HepG2 (cell line): ENCODE measurements around the gene MEGF6.

Experiments
- CTCF ChIP-seq: sonication (generic); formaldehyde crosslinking; IDR thresholded peaks from 2 replicates; pipeline ENCODE4 v1.5.0; 2020; ENCODE audit warnings: mild to moderate bottlenecking, missing genetic modification reagents, moderate library complexity
- EP300 ChIP-seq, 3 experiments: sonication (generic) in 1 of 3; formaldehyde crosslinking in 1 of 3; IDR thresholded peaks; 2 replicates each; pipeline versions ENCODE4 v1.5.1 to v1.6.1; 2011 to 2020; ENCODE audit warnings: low read depth in 2 of 3, low read length in 2 of 3, borderline replicate concordance in 1 of 3, improper control_type of control experiment in 1 of 3, mild to moderate bottlenecking in 1 of 3, missing genetic modification reagents in 1 of 3, moderate library complexity in 1 of 3
- KDM1A ChIP-seq: IDR thresholded peaks from 2 replicates; pipeline ENCODE4 v1.6.1; 2016; ENCODE audit warnings: missing compliant biosample characterization
- POLR2AphosphoS5 ChIP-seq: IDR thresholded peaks from 2 replicates; pipeline ENCODE4 v1.6.1; 2012; ENCODE audit warnings: low read depth, low read length
- PREB ChIP-seq: sonication (generic); formaldehyde crosslinking; IDR thresholded peaks from 2 replicates; pipeline ENCODE4 v1.4.0; 2020; ENCODE audit warnings: missing genetic modification reagents
- ZBED4 ChIP-seq: sonication (generic); formaldehyde crosslinking; IDR thresholded peaks from 2 replicates; pipeline ENCODE4 v1.4.0; 2020; ENCODE audit warnings: missing genetic modification reagents, borderline replicate concordance
- ZFYVE20 ChIP-seq: sonication (generic); formaldehyde crosslinking; IDR thresholded peaks from 2 replicates; pipeline ENCODE4 v1.8.0; 2023; ENCODE audit warnings: low read depth, mild to moderate bottlenecking, moderate library complexity, missing genetic modification reagents, borderline replicate concordance
- ZNF232 ChIP-seq: sonication (generic); formaldehyde crosslinking; IDR thresholded peaks from 2 replicates; pipeline ENCODE4 v1.4.0; 2020; ENCODE audit warnings: missing genetic modification reagents, borderline replicate concordance
- ZNF3 ChIP-seq: IDR thresholded peaks from 2 replicates; pipeline ENCODE4 v1.7.0; 2017; ENCODE audit warnings: inconsistent platforms
- ZNF441 ChIP-seq: sonication (generic); formaldehyde crosslinking; IDR thresholded peaks from 2 replicates; pipeline ENCODE4 v1.7.0; 2021; ENCODE audit warnings: missing genetic modification reagents, borderline replicate concordance
- ZNF512 ChIP-seq: sonication (generic); formaldehyde crosslinking; IDR thresholded peaks from 2 replicates; pipeline ENCODE4 v1.4.0; 2020; ENCODE audit warnings: mild to moderate bottlenecking, missing genetic modification reagents
- ZNF574 ChIP-seq: sonication (generic); formaldehyde crosslinking; IDR thresholded peaks from 2 replicates; pipeline ENCODE4 v1.4.0; 2020; ENCODE audit warnings: missing genetic modification reagents
- ZNF776 ChIP-seq: sonication (generic); formaldehyde crosslinking; IDR thresholded peaks from 2 replicates; pipeline ENCODE4 v1.4.0; 2020; ENCODE audit warnings: mild to moderate bottlenecking, missing genetic modification reagents
- ZZZ3 ChIP-seq: sonication (generic); formaldehyde crosslinking; IDR thresholded peaks from 2 replicates; pipeline ENCODE4 v1.4.0; 2020; ENCODE audit warnings: missing genetic modification reagents, mild to moderate bottlenecking, borderline replicate concordance

- TF ChIP-seq ZFYVE20 (CRISPR knock-in tag), result no peak
- no peak for TF ChIP-seq ZNF776 (CRISPR knock-in tag)
- TF ChIP-seq CTCF (CRISPR knock-in tag), result no peak
- no peak for TF ChIP-seq ZBED4
- no peak for TF ChIP-seq POLR2AphosphoS5
- no peak for TF ChIP-seq ZNF3 (CRISPR knock-in tag)
- TF ChIP-seq PREB (CRISPR knock-in tag), result no peak
- TF ChIP-seq ZNF574 (CRISPR knock-in tag), result no peak
- TF ChIP-seq ZZZ3, result no peak
- no peak for TF ChIP-seq ZNF441
- TF ChIP-seq KDM1A (CRISPR knock-in tag), result no peak
- no peak for TF ChIP-seq ZNF512
- no peak for TF ChIP-seq ZNF232
- no peak for TF ChIP-seq EP300 (IDR thresholded peaks at IDR 0.05; ENCODE audit: low read depth in 2 of 2, low read length in 2 of 2)
- TF ChIP-seq EP300 (CRISPR knock-in tag; IDR thresholded peaks at IDR 0.05; ENCODE audit: borderline replicate concordance), result no peak
Observed at GRCh38 chr1:3552751-3553150, 58.6 kb downstream of the MEGF6 start.
